ENCODE measurements around the gene MESP2. TPM values are rescaled to one million over a fixed set of nuclear protein-coding genes. Genes with fewer than 3 reads are reported as not detected.

Gene MESP2
- total RNA-seq, 1 donor from 2014 or later: not detected

- no peaks in the 10 kb centered on the region for H3K36me3 ChIP-seq
- H3K27ac ChIP-seq: no peak overlapping the region
- H3K27me3 ChIP-seq: peaks cover 22% of the 10 kb centered on the region
- no peak for TF ChIP-seq CTCF (IDR thresholded peaks at IDR 0.05)
- DNase-seq: no peak
- intact Hi-C loops (cut with DNase I): no loop called here
- peaks cover 2% of the 10 kb centered on the region for H3K4me1 ChIP-seq
- no peaks in the 10 kb centered on the region for H3K9me3 ChIP-seq
- no peak for ATAC-seq
- H3K4me3 ChIP-seq: no peak overlapping the region
These were observed 42.2 kb downstream of the MESP2 start for GRCh38 chr15:89818287-89818686.

GRCh38 chr15:89820666-89821611 lies 44.8 kb downstream of the MESP2 start:
- DNase-seq: no peak
- Histone ChIP-seq H3K9me3 (no peaks in the 10 kb centered on the region), H3K27ac (no peak overlapping the region), H3K4me1 (peaks cover 3% of the 10 kb centered on the region), H3K36me3 (no peaks in the 10 kb centered on the region), H3K27me3 (peaks cover 4% of the 10 kb centered on the region), H3K4me3 (no peak overlapping the region)
- intact Hi-C loops (cut with DNase I): no loop called here
- ATAC-seq: peak; percentile 79
- no peak for TF ChIP-seq CTCF (IDR thresholded peaks at IDR 0.05)

- ATAC-seq: no peak
- TF ChIP-seq CTCF (IDR thresholded peaks at IDR 0.05): no peak
- H3K27me3 ChIP-seq: peaks cover 4% of the 10 kb centered on the region
These were observed 45.9 kb downstream of the MESP2 start for GRCh38 chr15:89822026-89822425.

GRCh38 chr15:89822611-89822950 lies 46.4 kb downstream of the MESP2 start:
- TF ChIP-seq CTCF (IDR thresholded peaks at IDR 0.05): no peak
- peaks cover 4% of the 10 kb centered on the region for H3K27me3 ChIP-seq
- peaks cover 4% of the 10 kb centered on the region for H3K4me1 ChIP-seq
- no peaks in the 10 kb centered on the region for H3K36me3 ChIP-seq
- no peak overlapping the region for H3K27ac ChIP-seq
- intact Hi-C loops (cut with DNase I): no loop called here
- no peak for ATAC-seq
- H3K4me3 ChIP-seq: no peak overlapping the region
- no peak for DNase-seq
- no peaks in the 10 kb centered on the region for H3K9me3 ChIP-seq

More at GRCh38 chr15:89822026-89822425, 45.9 kb downstream of the MESP2 start:
- no peaks in the 10 kb centered on the region for H3K36me3 ChIP-seq
- intact Hi-C loops (cut with DNase I): no loop called here
- DNase-seq: peak; percentile 40
- H3K4me1 ChIP-seq: peaks cover 3% of the 10 kb centered on the region
- no peaks in the 10 kb centered on the region for H3K9me3 ChIP-seq
- H3K27ac ChIP-seq: no peak overlapping the region
- no peak overlapping the region for H3K4me3 ChIP-seq

GRCh38 chr15:89822951-89823711 lies 47.0 kb downstream of the MESP2 start:
- no peak overlapping the region for H3K27ac ChIP-seq
- H3K9me3 ChIP-seq: no peaks in the 10 kb centered on the region
- H3K27me3 ChIP-seq: peaks cover 2% of the 10 kb centered on the region
- peaks cover 9% of the 10 kb centered on the region for H3K4me1 ChIP-seq
- no peak overlapping the region for H3K4me3 ChIP-seq
- DNase-seq: peak; percentile 69
- no peaks in the 10 kb centered on the region for H3K36me3 ChIP-seq
- peak; percentile 66 for ATAC-seq
- no peak for TF ChIP-seq CTCF (IDR thresholded peaks at IDR 0.05)
- intact Hi-C loops (cut with DNase I): no loop called here
